A549 (cell line): ENCODE data around the gene LYZL2.
"Not testable (repeated sequence)": the region's sequence is repeated elsewhere in the genome, so short reads cannot be mapped to it uniquely, and the experiment has no call there.

Source experiments
- CBX2 ChIP-seq: fragments of 200-600 bp; sonication (generic); IDR thresholded peaks from 2 replicates; pipeline ENCODE4 v1.6.1; 2016; ENCODE audit warnings: low read depth, mild to moderate bottlenecking, borderline replicate concordance
- CEBPB ChIP-seq, 2 experiments: fragments of >200 bp in 1 of 2; sonication (Bioruptor Twin) in 1 of 2; formaldehyde crosslinking in 1 of 2; IDR thresholded peaks; 2 replicates each; pipeline ENCODE4 v1.6.1; 2012 to 2016
- CTCF ChIP-seq: fragments of >200 bp; sonication (Bioruptor Twin); formaldehyde crosslinking; IDR thresholded peaks from 3 replicates; pipeline ENCODE4 v1.5.1; 2016
- JUNB ChIP-seq: fragments of >200 bp; sonication (Bioruptor Twin); formaldehyde crosslinking; IDR thresholded peaks from 2 replicates; pipeline ENCODE4 v1.6.1; 2016
- MAFK ChIP-seq: fragments of 450-650 bp; IDR thresholded peaks from 2 replicates; pipeline ENCODE4 v1.6.1; 2014; ENCODE audit not compliant: partially characterized antibody
- NR3C1 ChIP-seq: fragments of >200 bp; sonication (Bioruptor Twin); formaldehyde crosslinking; IDR thresholded peaks from 3 replicates; pipeline ENCODE4 v1.6.1; 2017
- POLR2A ChIP-seq: IDR thresholded peaks from 2 replicates; pipeline ENCODE4 v1.6.1; 2012; ENCODE audit warnings: mild to moderate bottlenecking, low read length
- POLR2AphosphoS2 ChIP-seq: conservative IDR thresholded peaks from 2 replicates; pipeline ENCODE4 v1.6.1; 2012; ENCODE audit warnings: low read length, improper control_type of control experiment, inconsistent platforms
- RAD21 ChIP-seq, 2 experiments: fragments of >200 bp in 1 of 2; sonication (Bioruptor Twin) in 1 of 2; formaldehyde crosslinking in 1 of 2; IDR thresholded peaks in 1 of 2; conservative IDR thresholded peaks in 1 of 2; 2 replicates in 1 of 2; 3 replicates in 1 of 2; pipeline ENCODE4 v1.6.1; 2012 to 2018; ENCODE audit warnings: inconsistent platforms in 1 of 2
- TF ChIP-seq, protein P1 (sequence below): fragments of 150-350 bp; IDR thresholded peaks from 2 replicates; pipeline ENCODE4 v1.6.1; 2014; ENCODE audit warnings: low read depth, mild to moderate bottlenecking, low read length

DNA sequence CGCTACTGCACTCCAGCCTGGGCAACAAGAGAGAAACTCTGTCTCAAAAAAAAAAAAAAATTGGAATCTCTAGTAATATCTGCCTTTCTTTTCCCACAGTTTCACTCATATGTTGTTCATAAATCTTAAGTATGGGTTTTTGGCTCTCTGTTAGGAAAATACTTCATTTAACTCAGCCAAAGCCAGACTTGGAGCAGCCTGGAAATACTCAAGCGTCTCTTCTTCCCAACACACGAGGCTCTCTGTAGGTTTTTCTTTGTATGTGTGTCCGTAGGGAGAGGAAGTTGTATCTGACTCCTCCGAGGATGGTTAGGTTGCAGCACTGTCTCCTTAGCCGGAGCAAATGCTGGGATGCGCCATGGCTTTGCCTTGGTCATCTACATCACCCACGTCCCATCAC is 25.4 kb upstream of the LYZL2 start:
- TF ChIP-seq RAD21 (conservative IDR thresholded peaks at IDR 0.05 in 1 of 2, IDR thresholded peaks at IDR 0.05 in 1 of 2); NR3C1; POLR2A; JUNB; CTCF; CEBPB (IDR thresholded peaks at IDR 0.05); CBX2; POLR2AphosphoS2; MAFK: not testable (repeated sequence)
- TF ChIP-seq, protein P1, sequence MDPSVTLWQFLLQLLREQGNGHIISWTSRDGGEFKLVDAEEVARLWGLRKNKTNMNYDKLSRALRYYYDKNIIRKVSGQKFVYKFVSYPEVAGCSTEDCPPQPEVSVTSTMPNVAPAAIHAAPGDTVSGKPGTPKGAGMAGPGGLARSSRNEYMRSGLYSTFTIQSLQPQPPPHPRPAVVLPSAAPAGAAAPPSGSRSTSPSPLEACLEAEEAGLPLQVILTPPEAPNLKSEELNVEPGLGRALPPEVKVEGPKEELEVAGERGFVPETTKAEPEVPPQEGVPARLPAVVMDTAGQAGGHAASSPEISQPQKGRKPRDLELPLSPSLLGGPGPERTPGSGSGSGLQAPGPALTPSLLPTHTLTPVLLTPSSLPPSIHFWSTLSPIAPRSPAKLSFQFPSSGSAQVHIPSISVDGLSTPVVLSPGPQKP, result not testable (repeated sequence)
